ENCODE data around the gene PRICKLE3. TPM values are rescaled to one million over a fixed set of nuclear protein-coding genes. Genes with fewer than 3 reads are reported as not detected.
"Not testable (repeated sequence)": the region's sequence is repeated elsewhere in the genome, so short reads cannot be mapped to it uniquely, and the experiment has no call there.

PRICKLE3 gene
- total RNA-seq, 4 donors from 2014 or later: 18.2 to 32.4 (median 24.4) TPM

GRCh38 chrX:49155243-49155899, 30.8 kb downstream of the PRICKLE3 start:
- Histone ChIP-seq H3K9me3 (no peaks in the 10 kb centered on the region), H3K27me3 (no peaks in the 10 kb centered on the region), H3K4me1 (no peaks in the 10 kb centered on the region), H3K27ac (peak overlapping the region; percentile 91 to 97 (median 95)), H3K4me3 (peak overlapping the region; percentile 26 to 58 (median 44)), H3K36me3 (no peaks in the 10 kb centered on the region)
- DNase-seq (ENCODE audit: low spot score in 2 of 2): no peak
- TF ChIP-seq EP300 (IDR thresholded peaks at IDR 0.05): no peak
- no peak for TF ChIP-seq POLR2A (IDR thresholded peaks at IDR 0.05)
- TF ChIP-seq CTCF (IDR thresholded peaks at IDR 0.05): no peak
- 1 to 52% methylated on average over 18 of the region's 18 CpGs for WGBS, 2 donors

GRCh38 chrX:49153467-49153866, 32.7 kb downstream of the PRICKLE3 start:
- Histone ChIP-seq H3K27ac (no peak overlapping the region), H3K27me3 (no peaks in the 10 kb centered on the region), H3K4me3 (no peak overlapping the region), H3K9me3 (no peaks in the 10 kb centered on the region), H3K36me3 (no peaks in the 10 kb centered on the region), H3K4me1 (no peaks in the 10 kb centered on the region)
- WGBS, 2 donors: 84 to 86% methylated on average over 1 of the region's 1 CpG
- TF ChIP-seq EP300 (IDR thresholded peaks at IDR 0.05): no peak
- TF ChIP-seq CTCF (IDR thresholded peaks at IDR 0.05): no peak
- no peak for TF ChIP-seq POLR2A (IDR thresholded peaks at IDR 0.05)
- no peak for DNase-seq (ENCODE audit: low spot score in 2 of 2)

- not testable (repeated sequence) for H3K27ac ChIP-seq; H3K9me3 ChIP-seq; H3K36me3 ChIP-seq; H3K4me1 ChIP-seq; H3K4me3 ChIP-seq; DNase-seq (ENCODE audit: low spot score in 2 of 2); H3K27me3 ChIP-seq
- WGBS, 2 donors: 80 to 95% methylated on average over 1 to 14 of the region's 14 CpGs
Measured at GRCh38 chrX:49149291-49149690, 36.9 kb downstream of the PRICKLE3 start.

- not testable (repeated sequence) for H3K9me3 ChIP-seq; H3K27me3 ChIP-seq; DNase-seq (ENCODE audit: low spot score in 2 of 2); H3K4me1 ChIP-seq; H3K27ac ChIP-seq; H3K4me3 ChIP-seq; H3K36me3 ChIP-seq
- WGBS, 2 donors: 85% methylated on average over 12 to 21 of the region's 21 CpGs
Measured at GRCh38 chrX:49148390-49149100, 37.6 kb downstream of the PRICKLE3 start.

- H3K4me1 ChIP-seq: no peaks in the 10 kb centered on the region
- H3K36me3 ChIP-seq: no peaks in the 10 kb centered on the region
- no peak for DNase-seq (ENCODE audit: low spot score in 2 of 2)
- TF ChIP-seq EP300 (IDR thresholded peaks at IDR 0.05) (no peak), POLR2A (IDR thresholded peaks at IDR 0.05) (no peak), CTCF (IDR thresholded peaks at IDR 0.05) (no peak)
- H3K4me3 ChIP-seq: no peak overlapping the region
- H3K27ac ChIP-seq: no peak overlapping the region
- no peaks in the 10 kb centered on the region for H3K9me3 ChIP-seq
- 86 to 90% methylated on average over 13 of the region's 13 CpGs for WGBS, 2 donors
- H3K27me3 ChIP-seq: no peaks in the 10 kb centered on the region
Measured at GRCh38 chrX:49147936-49148335, 38.2 kb downstream of the PRICKLE3 start.

GRCh38 chrX:49147282-49147681, 38.9 kb downstream of the PRICKLE3 start:
- H3K9me3 ChIP-seq: no peaks in the 10 kb centered on the region
- no peak overlapping the region for H3K4me3 ChIP-seq
- DNase-seq (ENCODE audit: low spot score in 2 of 2): no peak
- no peaks in the 10 kb centered on the region for H3K4me1 ChIP-seq
- TF ChIP-seq EP300 (IDR thresholded peaks at IDR 0.05) (no peak), POLR2A (IDR thresholded peaks at IDR 0.05) (no peak)
- 88 to 91% methylated on average over 8 of the region's 8 CpGs for WGBS, 2 donors
- no peaks in the 10 kb centered on the region for H3K36me3 ChIP-seq
- H3K27me3 ChIP-seq: no peaks in the 10 kb centered on the region
- no peak overlapping the region for H3K27ac ChIP-seq

- not testable (repeated sequence) for H3K27ac ChIP-seq; H3K27me3 ChIP-seq; H3K4me3 ChIP-seq; DNase-seq (ENCODE audit: low spot score in 2 of 2); H3K4me1 ChIP-seq
- peaks cover 0 to 10% (median 4%) of the 10 kb centered on the region in 4 donors for H3K9me3 ChIP-seq
- peaks cover 0 to 21% (median 0%) of the 10 kb centered on the region in 3 donors for H3K36me3 ChIP-seq
- 77 to 84% methylated on average over 7 of the region's 7 CpGs for WGBS, 2 donors
Measured at GRCh38 chrX:49143154-49143553, 43.0 kb downstream of the PRICKLE3 start.
